AG20443 (cell line): Measurements from ENCODE around the gene RNF215.

ENCODE experiments used
- DNase-seq: peaks from one replicate; pipeline ENCODE4 v3.0.0; 2012; ENCODE audit warnings: low spot score, mixed read lengths

Gene RNF215

GRCh38 chr22:30386960-30387827 lies at the start of gene RNF215:
RNF215 (minus strand) TSS chr22:30387411; CDS start chr22:30387313, 98 bp downstream.
- DNase-seq = peak; percentile 98

DNA sequence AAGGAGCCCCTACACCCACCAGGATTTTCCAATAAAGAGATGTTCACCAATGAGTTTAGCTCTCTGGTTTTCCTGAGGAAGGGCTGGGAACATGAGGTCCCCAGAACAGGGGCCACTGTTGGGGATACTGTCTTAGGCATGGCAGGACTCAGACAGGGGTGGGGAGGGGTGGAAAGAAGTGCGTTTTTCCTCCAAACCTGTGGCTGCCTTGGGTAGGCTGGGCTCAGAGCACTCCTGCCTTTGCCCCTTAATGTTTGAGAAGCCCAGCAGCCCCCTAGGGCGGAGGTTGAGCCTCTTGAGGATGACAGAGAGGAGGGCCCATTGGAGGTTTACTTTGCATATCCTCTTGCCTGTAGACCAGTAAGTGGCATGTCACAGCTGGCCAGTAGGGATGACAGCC lies 49.0 kb upstream of the RNF215 start:
- no peak for DNase-seq

DNA sequence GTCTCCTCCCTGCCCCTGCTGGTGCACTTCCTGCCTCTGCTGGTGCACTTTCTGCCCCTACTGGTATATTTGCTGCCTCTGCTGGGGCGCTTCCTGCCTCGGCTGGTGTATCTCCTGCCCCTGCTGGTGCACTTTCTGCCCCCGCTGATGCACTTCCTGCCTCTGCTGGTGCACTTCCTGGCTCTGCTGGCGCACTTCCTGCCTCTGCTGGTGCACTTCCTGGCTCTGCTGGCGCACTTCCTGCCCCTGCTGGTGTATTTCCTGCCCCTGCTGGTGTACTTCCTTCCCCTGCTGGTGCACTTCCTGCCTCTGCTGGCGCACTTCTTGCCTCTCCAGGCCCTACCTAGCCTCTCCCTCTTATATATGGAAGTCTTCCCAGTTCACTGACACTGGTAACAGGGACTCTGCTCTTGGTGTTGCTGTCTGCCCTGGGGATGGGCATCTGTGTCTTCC lies 48.5 kb upstream of the RNF215 start:
- no peak for DNase-seq

DNA sequence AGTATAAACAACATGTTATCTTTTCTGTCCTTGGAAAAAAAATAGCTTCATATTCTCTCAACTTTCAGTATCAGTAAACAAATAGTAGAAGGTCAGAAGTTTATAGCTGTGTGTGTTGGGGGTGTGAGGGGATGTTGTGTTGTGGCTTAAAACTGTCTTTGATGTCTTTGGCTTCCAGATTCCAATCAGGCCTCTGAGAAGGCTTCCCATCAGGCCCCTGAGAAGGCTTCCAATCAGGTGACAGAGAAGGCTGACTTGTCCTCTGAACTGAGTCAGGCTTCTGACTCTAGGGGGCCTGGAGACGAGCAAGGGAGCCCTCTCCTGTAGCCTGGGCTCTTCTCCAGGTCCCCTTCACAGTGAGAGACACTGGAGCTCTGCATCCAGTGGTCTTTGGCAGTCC lies 47.6 kb upstream of the RNF215 start:
- DNase-seq = no peak

- DNase-seq = no peak
Measured at GRCh38 chr22:30433773-30434172, 46.6 kb upstream of the RNF215 start.

- no peak for DNase-seq
Measured at GRCh38 chr22:30433227-30433626, 46.0 kb upstream of the RNF215 start.

DNA sequence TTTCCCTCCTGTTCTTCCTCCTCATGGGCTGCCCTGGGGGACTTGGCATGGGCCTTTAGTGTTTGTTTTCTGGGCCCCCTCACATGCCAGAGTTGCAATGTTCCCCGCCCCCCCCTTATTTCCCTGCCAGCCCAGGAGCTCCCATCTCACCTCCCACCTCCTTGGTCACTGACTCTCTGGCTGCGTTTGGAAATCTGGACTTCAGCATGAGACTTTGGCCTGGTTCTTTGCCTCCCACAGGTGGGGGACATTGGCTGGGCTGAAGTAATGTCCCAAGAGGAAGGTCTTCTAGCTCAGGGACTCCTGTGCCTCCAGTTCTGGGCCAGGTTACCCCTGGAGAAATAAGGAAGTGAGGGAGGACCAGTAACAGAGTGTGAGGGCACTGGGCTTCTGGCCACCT lies 45.3 kb upstream of the RNF215 start:
- no peak for DNase-seq

DNA sequence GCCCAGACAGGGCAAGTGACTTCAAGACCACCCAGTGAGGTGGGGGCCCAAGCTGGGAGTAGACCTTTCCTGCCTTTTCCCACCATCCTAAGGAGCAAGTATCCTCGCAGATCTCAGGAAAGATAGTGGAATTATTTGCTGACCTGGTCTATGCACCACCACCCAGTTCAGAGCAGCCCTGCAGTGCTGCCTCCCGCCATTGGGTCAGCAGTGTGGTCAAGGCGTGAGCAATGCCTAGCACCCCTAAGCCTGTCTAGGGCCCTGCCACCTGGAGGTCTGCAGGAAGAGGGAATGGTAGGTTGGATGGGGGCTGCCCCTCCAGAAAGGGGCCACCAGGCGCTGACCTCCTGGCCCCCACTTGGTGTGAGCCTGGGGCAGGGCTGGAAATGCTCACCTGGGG lies 44.9 kb upstream of the RNF215 start:
- DNase-seq = no peak

GRCh38 chr22:30430933-30431332 lies 43.7 kb upstream of the RNF215 start:
- DNase-seq = no peak

DNA sequence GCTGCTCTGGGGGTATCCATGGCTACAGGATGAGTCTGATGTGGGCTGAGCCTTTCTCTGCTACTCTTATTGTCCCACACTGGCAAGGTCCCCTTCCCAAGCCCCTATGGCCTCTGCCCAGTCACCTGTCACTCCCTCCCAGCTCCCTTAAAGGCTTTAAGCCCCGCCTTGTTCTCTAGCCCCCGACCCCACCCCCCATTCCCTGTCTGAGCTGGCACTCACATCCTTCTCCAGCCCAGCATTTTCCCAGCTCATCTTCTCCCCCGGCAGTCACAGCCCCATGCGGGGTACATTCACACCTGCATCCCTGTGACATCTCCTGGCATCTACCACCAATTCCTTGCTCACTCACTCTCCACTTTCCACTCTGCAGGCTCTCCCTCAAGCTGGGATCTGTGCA lies 42.7 kb upstream of the RNF215 start:
- no peak for DNase-seq

GRCh38 chr22:30427871-30428270 lies 40.7 kb upstream of the RNF215 start:
- DNase-seq = peak; percentile 8

DNA sequence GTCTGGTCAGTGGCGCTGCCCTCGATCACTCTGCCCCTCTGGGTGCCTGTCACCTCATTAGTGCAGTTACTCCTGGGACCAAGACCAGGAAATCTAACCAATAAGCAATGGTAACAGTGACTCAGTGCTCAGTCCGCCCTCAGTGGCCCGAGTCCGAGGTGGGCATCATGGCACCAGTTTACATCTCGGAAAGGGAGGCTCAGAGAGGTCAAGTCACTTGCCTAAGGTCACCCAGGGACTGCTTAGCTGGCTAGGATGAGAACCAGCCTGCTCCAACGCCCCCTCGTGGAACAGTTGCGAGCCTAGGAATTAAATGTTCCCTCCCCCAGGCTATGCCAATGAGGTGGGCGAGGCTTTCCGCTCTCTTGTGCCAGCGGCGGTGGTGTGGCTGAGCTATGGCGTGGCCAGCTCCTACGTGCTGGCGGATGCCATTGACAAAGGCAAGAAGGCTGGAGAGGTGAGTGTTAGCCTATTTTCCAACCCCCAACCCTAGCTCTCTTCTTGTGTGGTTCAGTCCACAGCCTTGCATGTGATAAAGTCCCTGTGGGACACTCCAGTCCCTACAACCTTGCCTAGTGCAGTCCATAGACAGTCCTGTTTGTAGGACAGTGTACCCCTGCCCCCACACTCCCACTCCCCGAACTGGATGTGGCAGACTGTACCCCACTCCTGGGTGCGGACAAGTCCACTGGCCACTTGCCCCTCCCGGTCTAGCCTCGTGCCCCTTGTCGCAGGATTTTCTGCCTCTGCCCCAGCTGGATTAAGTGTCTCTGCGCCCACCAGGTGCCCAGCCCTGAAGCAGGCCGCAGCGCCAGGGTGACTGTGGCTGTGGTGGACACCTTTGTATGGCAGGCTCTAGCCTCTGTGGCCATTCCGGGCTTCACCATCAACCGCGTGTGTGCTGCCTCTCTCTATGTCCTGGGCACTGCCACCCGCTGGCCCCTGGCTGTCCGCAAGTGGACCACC lies 39.5 kb upstream of the RNF215 start:
- DNase-seq = peak; percentile 88

GRCh38 chr22:30425616-30426387 lies 38.6 kb upstream of the RNF215 start, which contains the start of gene MTFP1:
MTFP1 (plus strand) TSS chr22:30425768; CDS start chr22:30425880, 112 bp downstream.
- DNase-seq = peak; percentile 62

GRCh38 chr22:30425327-30425615 lies 38.1 kb upstream of the RNF215 start:
- no peak for DNase-seq

- DNase-seq = no peak
Measured at GRCh38 chr22:30424534-30425326, 37.5 kb upstream of the RNF215 start.

DNA sequence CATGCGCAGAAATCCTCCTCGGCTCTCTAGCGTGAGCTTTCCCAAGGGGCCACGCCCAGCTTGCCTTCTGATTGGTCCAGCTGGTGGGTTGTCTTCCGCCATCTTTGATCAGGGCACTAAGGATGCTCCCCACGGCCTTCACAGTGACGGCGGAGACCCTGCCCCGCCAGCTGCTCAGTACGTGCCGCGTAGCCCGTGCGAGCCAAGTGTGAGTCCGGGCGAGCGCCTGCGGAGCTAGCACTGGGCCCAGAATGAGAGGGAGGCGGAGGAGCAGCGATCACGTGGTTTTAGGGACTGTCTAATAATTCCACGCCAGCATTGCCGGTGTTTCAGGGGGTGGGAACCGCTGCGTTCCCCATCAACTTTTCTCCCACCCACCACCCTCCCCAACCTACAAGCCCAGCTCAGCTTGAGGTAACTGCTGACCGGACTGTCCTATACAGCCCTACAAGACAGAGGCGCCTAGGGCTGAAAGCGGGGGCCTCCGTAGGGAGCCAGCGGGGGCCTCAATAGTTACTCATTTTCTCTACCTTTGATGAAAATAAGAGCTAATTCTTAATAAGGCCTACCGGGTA lies 36.8 kb upstream of the RNF215 start:
- peak; percentile 97 for DNase-seq

DNA sequence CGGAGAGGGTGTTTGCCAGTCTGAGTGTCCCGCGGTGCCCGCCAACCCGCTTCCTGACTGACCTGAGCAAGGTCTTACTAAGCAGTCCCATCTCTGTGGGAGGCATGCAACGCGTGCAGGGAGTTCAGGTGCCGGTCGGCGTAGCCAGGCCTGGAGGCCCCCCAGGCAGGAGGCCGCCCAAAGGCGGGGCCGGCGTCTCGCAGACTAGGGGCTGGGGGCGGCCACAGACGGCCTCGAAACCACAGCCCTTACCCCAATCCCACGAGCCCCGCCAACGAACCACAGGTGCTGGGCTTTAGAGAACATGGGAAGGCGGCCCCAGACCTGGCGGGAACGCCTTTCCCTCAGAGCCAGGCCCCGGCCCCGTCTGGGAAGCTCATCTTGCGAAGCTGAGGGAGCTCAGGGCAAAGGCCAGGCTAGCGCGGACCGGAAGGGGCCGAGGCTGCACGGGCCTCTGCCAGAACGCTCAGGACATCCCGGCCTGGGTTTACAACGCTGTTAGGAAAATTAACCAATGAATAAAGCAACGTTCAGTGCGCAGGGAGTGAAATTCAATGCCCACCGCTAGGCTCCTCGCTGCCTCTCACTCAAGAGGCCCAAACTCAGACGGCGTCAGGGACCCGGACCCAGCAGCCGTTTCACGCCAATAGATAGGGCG lies 36.2 kb upstream of the RNF215 start:
- no peak for DNase-seq

DNA sequence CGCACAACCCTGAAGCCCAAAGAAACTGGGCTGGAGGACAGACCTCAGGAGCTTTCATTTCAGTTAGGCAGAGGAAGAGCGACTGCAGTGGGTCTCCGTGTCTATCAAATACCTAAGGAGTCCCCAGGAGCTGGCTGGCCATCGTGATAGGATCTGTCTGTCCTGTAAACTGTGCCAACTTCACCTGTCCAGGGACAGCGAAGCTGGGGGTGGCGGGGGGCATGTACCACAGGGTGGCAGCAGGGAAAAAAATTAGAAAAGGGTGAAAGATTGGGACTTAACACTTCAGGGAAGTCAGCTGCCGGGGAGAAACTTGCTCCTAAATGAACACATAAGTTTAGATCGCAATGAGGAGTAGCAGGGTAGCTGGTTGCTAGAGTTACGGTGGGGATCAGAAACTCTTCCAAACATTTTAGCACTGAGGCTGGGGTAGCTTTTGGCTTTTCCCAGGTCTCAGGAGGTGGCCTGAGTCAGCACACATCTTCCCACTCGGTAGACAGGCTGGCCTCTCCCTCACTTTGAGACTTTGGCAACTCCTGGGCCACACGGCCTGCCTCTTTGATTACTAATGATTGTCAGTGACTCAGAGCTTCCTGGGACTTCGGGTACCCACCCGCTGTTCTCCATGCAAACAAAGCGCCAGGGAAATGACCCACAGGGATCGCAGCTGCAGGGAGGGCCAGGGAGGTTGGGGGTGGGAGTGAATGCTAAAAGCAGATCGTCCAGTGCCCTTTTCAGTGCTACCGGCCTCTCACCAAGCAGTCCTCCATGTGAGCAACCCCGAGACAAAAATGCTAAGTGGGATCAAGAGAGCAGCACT lies 35.5 kb upstream of the RNF215 start:
- peak; percentile 76 for DNase-seq

- DNase-seq = no peak
Measured at GRCh38 chr22:30421695-30422480, 34.7 kb upstream of the RNF215 start.
